ENCODE data around the gene PCDHGA1.

PCDHGA1 gene

GRCh38 chr5:141355641-141356040 lies 25.3 kb downstream of the PCDHGA1 start:
- Histone ChIP-seq H3K36me3 (peaks cover 50% of the 10 kb centered on the region), H3K27me3 (no peaks in the 10 kb centered on the region), H3K9me3 (peaks cover 15% of the 10 kb centered on the region), H3K4me1 (no peaks in the 10 kb centered on the region), H3K4me3 (ENCODE audit: low read depth, low read length) (no peak overlapping the region)
- TF ChIP-seq, protein P1, sequence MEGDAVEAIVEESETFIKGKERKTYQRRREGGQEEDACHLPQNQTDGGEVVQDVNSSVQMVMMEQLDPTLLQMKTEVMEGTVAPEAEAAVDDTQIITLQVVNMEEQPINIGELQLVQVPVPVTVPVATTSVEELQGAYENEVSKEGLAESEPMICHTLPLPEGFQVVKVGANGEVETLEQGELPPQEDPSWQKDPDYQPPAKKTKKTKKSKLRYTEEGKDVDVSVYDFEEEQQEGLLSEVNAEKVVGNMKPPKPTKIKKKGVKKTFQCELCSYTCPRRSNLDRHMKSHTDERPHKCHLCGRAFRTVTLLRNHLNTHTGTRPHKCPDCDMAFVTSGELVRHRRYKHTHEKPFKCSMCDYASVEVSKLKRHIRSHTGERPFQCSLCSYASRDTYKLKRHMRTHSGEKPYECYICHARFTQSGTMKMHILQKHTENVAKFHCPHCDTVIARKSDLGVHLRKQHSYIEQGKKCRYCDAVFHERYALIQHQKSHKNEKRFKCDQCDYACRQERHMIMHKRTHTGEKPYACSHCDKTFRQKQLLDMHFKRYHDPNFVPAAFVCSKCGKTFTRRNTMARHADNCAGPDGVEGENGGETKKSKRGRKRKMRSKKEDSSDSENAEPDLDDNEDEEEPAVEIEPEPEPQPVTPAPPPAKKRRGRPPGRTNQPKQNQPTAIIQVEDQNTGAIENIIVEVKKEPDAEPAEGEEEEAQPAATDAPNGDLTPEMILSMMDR (IDR thresholded peaks at IDR 0.05; ENCODE audit: low read depth, low read length) = no peak
- DNase-seq = no peak

DNA sequence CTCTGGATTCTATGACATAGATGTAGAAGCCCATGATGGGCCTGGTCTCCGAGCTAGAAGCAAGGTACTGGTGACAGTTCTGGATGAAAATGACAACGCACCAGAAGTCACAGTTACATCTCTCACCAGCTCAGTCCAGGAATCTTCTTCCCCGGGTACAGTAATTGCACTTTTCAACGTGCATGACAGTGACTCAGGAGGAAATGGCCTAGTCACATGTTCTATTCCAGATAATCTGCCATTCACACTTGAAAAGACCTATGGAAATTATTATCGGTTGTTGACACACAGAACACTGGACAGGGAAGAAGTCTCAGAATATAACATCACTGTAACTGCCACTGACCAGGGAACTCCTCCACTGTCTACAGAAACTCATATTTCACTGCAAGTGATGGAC lies 25.8 kb downstream of the PCDHGA1 start:
- Histone ChIP-seq H3K4me3 (ENCODE audit: low read depth, low read length) (no peak overlapping the region), H3K27me3 (no peaks in the 10 kb centered on the region), H3K36me3 (peaks cover 53% of the 10 kb centered on the region), H3K4me1 (no peaks in the 10 kb centered on the region), H3K9me3 (peaks cover 15% of the 10 kb centered on the region)
- TF ChIP-seq, protein P1 (IDR thresholded peaks at IDR 0.05; ENCODE audit: low read depth, low read length) = no peak
- DNase-seq = no peak

GRCh38 chr5:141356950-141357349 lies 26.6 kb downstream of the PCDHGA1 start:
- H3K27me3 ChIP-seq = no peaks in the 10 kb centered on the region
- TF ChIP-seq, protein P1 (IDR thresholded peaks at IDR 0.05; ENCODE audit: low read depth, low read length) = no peak
- H3K9me3 ChIP-seq = peaks cover 15% of the 10 kb centered on the region

GRCh38 chr5:141359790-141360426 lies 29.6 kb downstream of the PCDHGA1 start, which contains the start of gene PCDHGB2:
TSS of gene PCDHGB2 (plus strand) at chr5:141359994. CDS start at chr5:141360136, 142 bp downstream.
- TF ChIP-seq, protein P1 (IDR thresholded peaks at IDR 0.05; ENCODE audit: low read depth, low read length) = peak; percentile 54
- H3K4me3 ChIP-seq (ENCODE audit: low read depth, low read length) = no peak within 1 kb of the TSS
- no peak for DNase-seq

More at GRCh38 chr5:141356950-141357349, 26.6 kb downstream of the PCDHGA1 start:
- DNase-seq = no peak
- Histone ChIP-seq H3K4me3 (ENCODE audit: low read depth, low read length) (no peak overlapping the region), H3K36me3 (peaks cover 51% of the 10 kb centered on the region), H3K4me1 (no peaks in the 10 kb centered on the region)

GRCh38 chr5:141360685-141361084 lies 30.4 kb downstream of the PCDHGA1 start:
- Histone ChIP-seq H3K4me1 (no peaks in the 10 kb centered on the region), H3K36me3 (peaks cover 56% of the 10 kb centered on the region), H3K4me3 (ENCODE audit: low read depth, low read length) (no peak overlapping the region), H3K9me3 (peaks cover 7% of the 10 kb centered on the region), H3K27me3 (no peaks in the 10 kb centered on the region)
- DNase-seq = no peak
- TF ChIP-seq, protein P1 (IDR thresholded peaks at IDR 0.05; ENCODE audit: low read depth, low read length) = no peak

More at GRCh38 chr5:141359790-141360426, 29.6 kb downstream of the PCDHGA1 start, which contains the start of gene PCDHGB2:
- H3K27me3 ChIP-seq = no peaks in the 10 kb centered on the region
- H3K4me1 ChIP-seq = no peaks in the 10 kb centered on the region
- peaks cover 58% of the 10 kb centered on the region for H3K36me3 ChIP-seq
- H3K9me3 ChIP-seq = peaks cover 12% of the 10 kb centered on the region

GRCh38 chr5:141362719-141363118 lies 32.4 kb downstream of the PCDHGA1 start:
- TF ChIP-seq, protein P1 (IDR thresholded peaks at IDR 0.05; ENCODE audit: low read depth, low read length) = no peak
- peaks cover 5% of the 10 kb centered on the region for H3K9me3 ChIP-seq
- peaks cover 44% of the 10 kb centered on the region for H3K36me3 ChIP-seq
- no peak overlapping the region for H3K4me3 ChIP-seq (ENCODE audit: low read depth, low read length)
- H3K4me1 ChIP-seq = no peaks in the 10 kb centered on the region
- DNase-seq = no peak
- H3K27me3 ChIP-seq = no peaks in the 10 kb centered on the region
